Mucosa of descending colon (tissue), 3 donors: ENCODE data around the gene SYNE2. TPM values are rescaled to one million over a fixed set of nuclear protein-coding genes. Genes with fewer than 3 reads are reported as not detected.

Experiments used
- ATAC-seq: fragments of 200-7000 bp; cut with Tn5 transposase; one replicate; pipeline ENCODE4 v1.9.1; 2020; ENCODE audit warnings: mild to moderate bottlenecking, moderate library complexity
- DNase-seq, 3 donors: peaks; one replicate each; pipeline ENCODE4 v3.0.0-alpha.2; 2020
- H3K36me3 ChIP-seq: fragments of 200-600 bp; one replicate; pipeline ENCODE4 v1.8.0; 2021; ENCODE audit warnings: low read depth, mild to moderate bottlenecking
- H3K4me1 ChIP-seq: fragments of 200-600 bp; one replicate; pipeline ENCODE4 v1.8.0; 2021; ENCODE audit warnings: low read depth, mild to moderate bottlenecking
- H3K4me3 ChIP-seq: fragments of 200-600 bp; one replicate; pipeline ENCODE4 v1.8.0; 2021; ENCODE audit warnings: mild to moderate bottlenecking
- H3K9me3 ChIP-seq: fragments of 200-600 bp; one replicate; pipeline ENCODE4 v1.8.0; 2021; ENCODE audit warnings: mild to moderate bottlenecking
- intact Hi-C, 2 donors: fragments of 100-400 bp; cut with DNase I in 1 of 2; cut with micrococcal nuclease in 1 of 2; formaldehyde crosslinking; loops; one replicate each; pipeline versions ENCODE4 v1.11.0 to v1.11.1; 2022; cut with DNase I, micrococcal nuclease
- total RNA-seq, 3 donors: library from RNA; stranded (reverse); fragmentation: NEBNext Ultra II Directional in 2 of 3; extraction: Animal tissue kit (Norgen Biotek cat#: 25700) in 2 of 3; gene quantifications; one replicate each; pipeline versions ENCODE4 v1.2.1 to v1.2.4, GENCODE V29; 2021 to 2023
- TF ChIP-seq, protein P1 (sequence below): fragments of 200-600 bp; IDR thresholded peaks from one replicate; pipeline ENCODE4 v1.8.0; 2022; ENCODE audit warnings: antibody characterized with exemption, mild to moderate bottlenecking
- donor health status: DM: no; HTN: no; CAD: no; lungs with moderate emphysema.
- donor health status: DM: no; HTN: no; CAD: no.
- donor health status: DM: no; HTN: yes; CAD: no.

The SYNE2 gene
- total RNA-seq, 3 donors from 2014 or later, result 104 to 215 (median 174) TPM

GRCh38 chr14:64000749-64001148 is 147.9 kb downstream of the SYNE2 start:
- Histone ChIP-seq H3K36me3 (no peaks in the 10 kb centered on the region), H3K4me1 (no peaks in the 10 kb centered on the region), H3K4me3 (no peak overlapping the region), H3K9me3 (no peaks in the 10 kb centered on the region)
- TF ChIP-seq, protein P1, sequence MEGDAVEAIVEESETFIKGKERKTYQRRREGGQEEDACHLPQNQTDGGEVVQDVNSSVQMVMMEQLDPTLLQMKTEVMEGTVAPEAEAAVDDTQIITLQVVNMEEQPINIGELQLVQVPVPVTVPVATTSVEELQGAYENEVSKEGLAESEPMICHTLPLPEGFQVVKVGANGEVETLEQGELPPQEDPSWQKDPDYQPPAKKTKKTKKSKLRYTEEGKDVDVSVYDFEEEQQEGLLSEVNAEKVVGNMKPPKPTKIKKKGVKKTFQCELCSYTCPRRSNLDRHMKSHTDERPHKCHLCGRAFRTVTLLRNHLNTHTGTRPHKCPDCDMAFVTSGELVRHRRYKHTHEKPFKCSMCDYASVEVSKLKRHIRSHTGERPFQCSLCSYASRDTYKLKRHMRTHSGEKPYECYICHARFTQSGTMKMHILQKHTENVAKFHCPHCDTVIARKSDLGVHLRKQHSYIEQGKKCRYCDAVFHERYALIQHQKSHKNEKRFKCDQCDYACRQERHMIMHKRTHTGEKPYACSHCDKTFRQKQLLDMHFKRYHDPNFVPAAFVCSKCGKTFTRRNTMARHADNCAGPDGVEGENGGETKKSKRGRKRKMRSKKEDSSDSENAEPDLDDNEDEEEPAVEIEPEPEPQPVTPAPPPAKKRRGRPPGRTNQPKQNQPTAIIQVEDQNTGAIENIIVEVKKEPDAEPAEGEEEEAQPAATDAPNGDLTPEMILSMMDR, result no peak
- DNase-seq (no peak), ATAC-seq (no peak)
- intact Hi-C loops, result no loop called here

DNA sequence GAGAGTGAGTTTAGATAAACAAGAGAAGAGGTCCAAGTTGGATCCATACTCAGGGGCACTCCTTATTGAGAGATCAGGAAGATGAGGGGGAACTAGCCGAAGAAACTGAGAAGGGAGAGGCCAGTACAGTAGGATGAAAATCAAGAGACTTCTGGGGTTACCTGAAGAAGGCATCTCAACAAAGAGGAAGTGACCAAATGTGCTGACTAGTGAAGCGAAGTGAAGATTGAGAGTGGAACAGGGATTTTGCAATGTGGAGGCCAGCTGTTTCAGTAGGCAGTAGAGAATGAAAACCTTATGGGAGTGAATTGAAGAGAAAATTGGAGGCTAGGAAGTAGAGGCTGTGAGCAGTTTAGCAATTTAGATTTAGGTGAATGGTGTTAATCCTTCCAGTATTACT is 153.0 kb downstream of the SYNE2 start:
- H3K4me1 ChIP-seq, result no peaks in the 10 kb centered on the region
- DNase-seq (no peak), ATAC-seq (no peak)
- H3K9me3 ChIP-seq, result no peaks in the 10 kb centered on the region
- intact Hi-C loops, result no loop called here
- no peak overlapping the region for H3K4me3 ChIP-seq
- TF ChIP-seq, protein P1, result no peak
- no peaks in the 10 kb centered on the region for H3K36me3 ChIP-seq

DNA sequence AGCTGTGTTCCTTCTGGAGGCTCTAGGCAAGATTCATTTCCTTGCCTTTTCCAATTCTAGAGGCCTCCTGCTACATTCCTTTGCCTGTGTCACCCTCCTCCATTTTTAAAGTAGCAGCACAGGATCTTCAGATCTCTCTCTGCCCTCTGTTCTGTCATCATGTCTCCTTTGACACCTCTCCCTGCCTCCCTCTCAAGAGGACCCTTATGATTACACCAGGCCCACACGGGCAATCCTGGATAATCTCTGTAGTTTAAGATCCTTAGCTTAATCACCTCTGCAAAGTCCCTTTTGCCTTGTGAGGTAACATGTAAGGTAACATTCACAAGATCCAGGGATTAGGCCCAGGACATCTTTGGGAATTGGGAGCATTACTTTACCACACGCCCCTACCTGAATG is 155.2 kb downstream of the SYNE2 start:
- intact Hi-C loops, result no loop called here
- Histone ChIP-seq H3K9me3 (no peaks in the 10 kb centered on the region), H3K4me3 (no peak overlapping the region), H3K36me3 (no peaks in the 10 kb centered on the region), H3K4me1 (no peaks in the 10 kb centered on the region)
- ATAC-seq, result no peak
- TF ChIP-seq, protein P1, result no peak
- DNase-seq, result no peak

DNA sequence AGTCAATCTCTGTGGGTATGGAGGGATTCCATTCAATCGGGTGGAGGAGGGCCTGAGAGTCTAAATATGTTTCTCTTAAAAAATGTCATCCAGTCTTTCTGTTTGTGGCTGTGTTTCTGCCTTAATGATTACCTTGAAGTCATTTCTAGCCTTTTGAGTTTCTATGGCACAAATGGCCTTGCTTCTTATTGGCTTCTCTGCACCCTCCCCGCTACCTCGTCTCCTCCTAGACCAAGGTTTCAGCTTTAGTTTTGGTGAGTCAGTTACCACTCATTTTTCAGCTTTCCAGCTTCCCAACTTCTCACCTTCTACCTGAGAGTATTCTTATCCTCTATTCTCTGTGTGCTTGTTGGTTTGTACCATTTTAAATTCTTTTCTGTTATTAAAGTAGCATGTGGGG is 159.2 kb downstream of the SYNE2 start:
- ATAC-seq (no peak), DNase-seq (no peak)
- Histone ChIP-seq H3K9me3 (no peaks in the 10 kb centered on the region), H3K36me3 (no peaks in the 10 kb centered on the region), H3K4me3 (no peak overlapping the region), H3K4me1 (no peaks in the 10 kb centered on the region)
- intact Hi-C loops, result no loop called here
- TF ChIP-seq, protein P1, result no peak

DNA sequence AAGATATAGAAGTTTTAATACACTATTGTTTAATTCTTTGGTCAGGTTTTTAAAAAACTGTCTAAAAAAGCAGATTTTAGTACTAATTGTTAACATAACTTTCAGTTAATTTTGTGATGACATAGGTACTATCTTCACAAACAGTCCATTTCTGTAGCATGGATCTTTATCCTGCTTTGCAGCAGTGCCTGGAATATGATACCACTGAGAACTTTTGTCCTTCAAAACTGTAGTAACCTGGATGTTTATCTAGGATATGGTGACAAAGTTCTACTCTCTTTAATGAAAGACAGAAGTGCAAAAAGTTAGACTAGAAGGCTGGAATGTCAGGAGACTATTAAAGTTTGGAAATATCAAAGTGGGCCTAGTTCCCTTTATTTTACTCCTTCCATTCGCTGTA is 159.9 kb downstream of the SYNE2 start:
- TF ChIP-seq, protein P1, result no peak
- DNase-seq, result no peak
- H3K4me3 ChIP-seq, result no peak overlapping the region
- intact Hi-C loops, result no loop called here
- H3K36me3 ChIP-seq, result no peaks in the 10 kb centered on the region
- no peak for ATAC-seq
- H3K9me3 ChIP-seq, result no peaks in the 10 kb centered on the region
- H3K4me1 ChIP-seq, result no peaks in the 10 kb centered on the region

- intact Hi-C loops, result no loop called here
- no peaks in the 10 kb centered on the region for H3K9me3 ChIP-seq
- no peaks in the 10 kb centered on the region for H3K4me1 ChIP-seq
- H3K36me3 ChIP-seq, result no peaks in the 10 kb centered on the region
- ATAC-seq (no peak), DNase-seq (no peak)
- no peak overlapping the region for H3K4me3 ChIP-seq
- TF ChIP-seq, protein P1, result no peak
Measured at GRCh38 chr14:64025479-64025878, 172.7 kb downstream of the SYNE2 start.
